Nephron (organoid): ENCODE measurements around the gene BST2.
"Not testable (repeated sequence)": the region's sequence is repeated elsewhere in the genome, so short reads cannot be mapped to it uniquely, and the experiment has no call there.

Experiments
- H3K27ac Mint-ChIP-seq, 3 experiments: 2 replicates each; pipeline ENCODE4 v1.8.0; 2020; ENCODE audit warnings: mixed read lengths in 3 of 3, mild to moderate bottlenecking in 2 of 3, moderate library complexity in 1 of 3
- H3K27me3 Mint-ChIP-seq: 2 replicates; pipeline ENCODE4 v1.8.0; 2021; ENCODE audit warnings: low read depth, mild to moderate bottlenecking, moderate library complexity, mixed read lengths
- H3K36me3 Mint-ChIP-seq: 2 replicates; pipeline ENCODE4 v1.8.0; 2020; ENCODE audit warnings: low read depth, mixed read lengths
- H3K4me1 Mint-ChIP-seq: 2 replicates; pipeline ENCODE4 v1.8.0; 2020; ENCODE audit warnings: mixed read lengths
- H3K4me3 Mint-ChIP-seq, 3 experiments: 2 replicates each; pipeline ENCODE4 v1.8.0; 2020; ENCODE audit warnings: mild to moderate bottlenecking in 3 of 3, mixed read lengths in 3 of 3, moderate library complexity in 2 of 3
- H3K9me3 Mint-ChIP-seq: 2 replicates; pipeline ENCODE4 v1.8.0; 2020; ENCODE audit warnings: mixed read lengths
- TF ChIP-seq, protein P1 (sequence below), 3 experiments: fragments of 200-600 bp; sonication (generic); IDR thresholded peaks; one replicate each; pipeline ENCODE4 v1.5.0; 2021; ENCODE audit warnings: antibody characterized with exemption in 3 of 3; ENCODE audit not compliant: unreplicated experiment in 3 of 3

Gene BST2

DNA sequence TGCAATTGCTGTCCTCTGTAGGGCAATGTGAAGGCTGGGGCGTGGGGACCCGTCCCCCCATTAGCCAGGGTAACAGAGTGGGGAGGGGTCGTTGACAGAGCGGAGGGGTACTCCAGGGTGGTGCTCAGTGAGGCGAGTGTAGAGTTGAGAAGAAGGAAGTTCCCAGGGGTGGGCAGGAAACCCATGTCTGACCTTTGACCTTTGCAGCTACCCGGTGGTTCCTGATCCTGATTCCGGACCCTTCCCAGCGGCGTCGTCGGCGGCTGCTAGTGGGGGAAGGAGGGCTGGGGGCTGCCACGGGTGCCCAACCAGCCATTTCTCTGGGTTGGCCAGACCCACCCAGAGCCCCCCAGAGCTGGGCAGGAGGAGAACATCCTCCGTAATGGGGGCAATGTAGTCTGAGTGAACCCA is 26.2 kb downstream of the BST2 start:
- TF ChIP-seq, protein P1, sequence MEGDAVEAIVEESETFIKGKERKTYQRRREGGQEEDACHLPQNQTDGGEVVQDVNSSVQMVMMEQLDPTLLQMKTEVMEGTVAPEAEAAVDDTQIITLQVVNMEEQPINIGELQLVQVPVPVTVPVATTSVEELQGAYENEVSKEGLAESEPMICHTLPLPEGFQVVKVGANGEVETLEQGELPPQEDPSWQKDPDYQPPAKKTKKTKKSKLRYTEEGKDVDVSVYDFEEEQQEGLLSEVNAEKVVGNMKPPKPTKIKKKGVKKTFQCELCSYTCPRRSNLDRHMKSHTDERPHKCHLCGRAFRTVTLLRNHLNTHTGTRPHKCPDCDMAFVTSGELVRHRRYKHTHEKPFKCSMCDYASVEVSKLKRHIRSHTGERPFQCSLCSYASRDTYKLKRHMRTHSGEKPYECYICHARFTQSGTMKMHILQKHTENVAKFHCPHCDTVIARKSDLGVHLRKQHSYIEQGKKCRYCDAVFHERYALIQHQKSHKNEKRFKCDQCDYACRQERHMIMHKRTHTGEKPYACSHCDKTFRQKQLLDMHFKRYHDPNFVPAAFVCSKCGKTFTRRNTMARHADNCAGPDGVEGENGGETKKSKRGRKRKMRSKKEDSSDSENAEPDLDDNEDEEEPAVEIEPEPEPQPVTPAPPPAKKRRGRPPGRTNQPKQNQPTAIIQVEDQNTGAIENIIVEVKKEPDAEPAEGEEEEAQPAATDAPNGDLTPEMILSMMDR (IDR thresholded peaks at IDR 0.05; ENCODE audit: unreplicated experiment in 3 of 3) = no peak
- Mint-ChIP-seq H3K27me3 (peaks cover 7% of the 10 kb centered on the region), H3K27ac (peak overlapping the region; percentile 13 to 83 (median 55)), H3K4me3 (peak overlapping the region in 1 of 3 experiments; percentile 31), H3K36me3 (no peaks in the 10 kb centered on the region), H3K4me1 (peaks cover 14% of the 10 kb centered on the region), H3K9me3 (peaks cover 7% of the 10 kb centered on the region)

- H3K27ac Mint-ChIP-seq = peak overlapping the region in 2 of 3 experiments; percentile 49 to 70
- TF ChIP-seq, protein P1 (IDR thresholded peaks at IDR 0.05; ENCODE audit: unreplicated experiment in 3 of 3) = no peak
- no peak overlapping the region for H3K4me3 Mint-ChIP-seq
- H3K27me3 Mint-ChIP-seq = peaks cover 7% of the 10 kb centered on the region
- H3K4me1 Mint-ChIP-seq = peaks cover 14% of the 10 kb centered on the region
- peaks cover 7% of the 10 kb centered on the region for H3K9me3 Mint-ChIP-seq
- H3K36me3 Mint-ChIP-seq = no peaks in the 10 kb centered on the region
Observed at GRCh38 chr19:17378271-17378670, 27.2 kb downstream of the BST2 start.

GRCh38 chr19:17376935-17377600 is 28.4 kb downstream of the BST2 start, which contains the start of gene PLVAP:
Gene PLVAP (minus strand): TSS chr19:17377342. CDS start chr19:17377288, 54 bp downstream.
- H3K9me3 Mint-ChIP-seq = peaks cover 7% of the 10 kb centered on the region
- TF ChIP-seq, protein P1 (IDR thresholded peaks at IDR 0.05; ENCODE audit: unreplicated experiment in 3 of 3) = no peak
- H3K27ac Mint-ChIP-seq = peak within 1 kb of the TSS in 2 of 3 experiments; percentile 49 to 70
- H3K36me3 Mint-ChIP-seq = no peaks in the 10 kb centered on the region
- H3K4me3 Mint-ChIP-seq = peak within 1 kb of the TSS in 2 of 3 experiments; percentile 25 to 51
- peaks cover 10% of the 10 kb centered on the region for H3K27me3 Mint-ChIP-seq
- H3K4me1 Mint-ChIP-seq = peaks cover 9% of the 10 kb centered on the region

GRCh38 chr19:17370026-17370587 is 35.3 kb downstream of the BST2 start:
- Mint-ChIP-seq H3K36me3 (peaks cover 8% of the 10 kb centered on the region), H3K27me3 (peaks cover 8% of the 10 kb centered on the region), H3K4me1 (no peaks in the 10 kb centered on the region), H3K27ac (peak overlapping the region in 2 of 3 experiments; percentile 43 to 63), H3K9me3 (no peaks in the 10 kb centered on the region), H3K4me3 (no peak overlapping the region)
- TF ChIP-seq, protein P1 (IDR thresholded peaks at IDR 0.05; ENCODE audit: unreplicated experiment in 3 of 3) = no peak

DNA sequence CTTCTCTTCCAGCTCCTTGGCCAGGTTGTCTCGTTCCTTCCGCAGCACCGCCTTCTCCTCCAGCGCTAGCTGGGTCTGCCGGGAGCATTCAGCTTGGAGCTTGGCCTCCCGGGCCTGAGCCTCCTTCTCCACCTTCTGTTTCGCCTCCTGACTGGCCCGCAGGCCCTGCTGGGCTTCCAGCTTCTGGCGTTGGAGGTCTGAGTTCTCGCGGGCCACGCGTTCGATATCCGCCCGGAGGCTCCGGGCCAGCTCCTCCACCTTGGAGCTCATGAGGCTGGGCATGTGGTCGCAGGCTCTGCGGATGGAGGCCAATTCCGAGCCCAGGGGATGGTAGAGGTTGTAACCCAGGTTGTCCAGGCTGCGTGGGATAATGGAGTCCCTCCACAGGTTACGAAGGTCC is 40.1 kb downstream of the BST2 start:
- Mint-ChIP-seq H3K27ac (no peak overlapping the region), H3K36me3 (peaks cover 10% of the 10 kb centered on the region), H3K4me3 (no peak overlapping the region), H3K4me1 (no peaks in the 10 kb centered on the region), H3K9me3 (no peaks in the 10 kb centered on the region), H3K27me3 (peaks cover 5% of the 10 kb centered on the region)
- TF ChIP-seq, protein P1 (IDR thresholded peaks at IDR 0.05; ENCODE audit: unreplicated experiment in 3 of 3) = no peak

DNA sequence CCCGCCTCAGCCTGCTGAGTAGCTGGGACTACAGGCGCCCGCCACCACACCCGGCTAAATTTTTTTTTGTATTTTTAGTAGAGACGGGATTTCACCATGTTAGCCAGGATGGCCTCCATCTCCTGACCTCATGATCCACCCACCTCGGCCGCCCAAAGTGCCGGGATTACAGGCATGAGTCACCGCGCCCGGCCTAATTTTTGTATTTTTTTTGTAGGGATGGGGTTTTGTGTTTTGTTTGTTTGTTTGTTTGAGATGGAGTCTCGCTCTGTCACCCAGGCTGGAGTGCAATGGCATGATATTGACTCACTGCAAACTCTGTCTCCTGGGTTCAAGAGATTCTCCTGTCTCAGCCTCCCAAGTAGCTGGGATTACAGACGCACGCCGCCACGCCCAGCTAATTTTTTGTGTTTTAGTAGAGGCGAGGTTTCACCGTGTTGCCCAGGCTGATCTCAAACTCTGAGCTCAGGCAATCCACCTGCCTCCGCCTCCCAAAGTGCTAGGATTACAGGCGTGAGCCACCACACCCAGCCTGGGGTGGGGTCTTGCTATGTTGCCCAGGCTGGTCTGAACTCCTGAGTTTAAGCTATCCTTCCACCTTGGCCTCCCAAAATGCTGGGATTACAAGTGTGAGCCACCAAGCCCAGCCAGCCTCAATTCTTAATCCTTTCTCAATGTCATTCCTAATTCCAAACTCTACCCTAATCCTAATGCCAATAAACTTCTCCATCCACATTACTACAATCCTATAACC is 41.4 kb downstream of the BST2 start:
- H3K27ac Mint-ChIP-seq, H3K4me3 Mint-ChIP-seq, H3K27me3 Mint-ChIP-seq, H3K9me3 Mint-ChIP-seq, H3K4me1 Mint-ChIP-seq: not testable (repeated sequence)
- peaks cover 11% of the 10 kb centered on the region for H3K36me3 Mint-ChIP-seq
